GM23248 (cell line): ENCODE measurements around the gene SPIB.

Experiments used
- EZH2 ChIP-seq: fragments of 200-600 bp; sonication (generic); IDR thresholded peaks from 2 replicates; pipeline ENCODE4 v1.6.1; 2018; ENCODE audit warnings: antibody characterized with exemption, mild to moderate bottlenecking; ENCODE audit not compliant: insufficient read depth, poor library complexity, severe bottlenecking
- EZH2phosphoT487 ChIP-seq: fragments of 200-600 bp; sonication (generic); IDR thresholded peaks from 2 replicates; pipeline ENCODE4 v1.6.1; 2018; ENCODE audit warnings: antibody characterized with exemption, moderate library complexity, mild to moderate bottlenecking, low read depth; ENCODE audit not compliant: insufficient read depth

DNA sequence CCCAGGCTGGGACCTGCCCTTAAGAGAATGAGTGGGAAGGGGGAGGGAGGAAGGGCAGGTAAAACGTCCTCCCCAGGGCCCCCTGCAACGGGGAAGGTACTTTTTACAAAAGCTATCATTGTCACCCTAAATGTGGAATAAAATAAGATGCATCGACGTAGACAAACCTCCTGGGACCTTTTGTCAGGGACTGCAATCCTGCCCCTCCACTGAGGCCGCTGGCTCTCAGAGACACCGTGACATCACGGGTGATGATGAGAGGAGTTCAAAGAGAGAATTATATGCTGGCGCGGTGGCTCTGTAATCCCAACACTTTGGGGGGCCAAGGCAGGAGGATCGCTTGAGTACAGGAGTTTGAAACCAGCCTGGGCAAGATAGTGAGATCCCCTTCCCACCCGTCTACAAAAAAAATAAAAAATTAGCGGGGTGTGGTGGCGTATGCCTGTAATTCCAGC lies 12.2 kb downstream of the SPIB start:
- TF ChIP-seq EZH2 (no peak), EZH2phosphoT487 (no peak)
